KMS-11 (cell line): ENCODE measurements around the gene CCDC63.

Source experiments
- H2AFZ ChIP-seq: fragments of 200-600 bp; sonication (generic); 2 replicates; pipeline ENCODE4 v1.6.1; 2016; ENCODE audit warnings: antibody characterized with exemption, mixed run types, low read depth
- H3K27ac ChIP-seq: fragments of 200-600 bp; sonication (generic); 2 replicates; pipeline ENCODE4 v1.6.1; 2016; ENCODE audit warnings: mild to moderate bottlenecking, mixed run types
- H3K27me3 ChIP-seq: fragments of 200-600 bp; sonication (generic); 2 replicates; pipeline ENCODE4 v1.6.1; 2017; ENCODE audit warnings: mild to moderate bottlenecking, low read depth, mixed run types, moderate library complexity; ENCODE audit not compliant: insufficient read depth
- H3K36me3 ChIP-seq: fragments of 200-600 bp; sonication (generic); 2 replicates; pipeline ENCODE4 v1.6.1; 2017; ENCODE audit warnings: mild to moderate bottlenecking, mixed run types; ENCODE audit not compliant: insufficient read depth
- H3K4me1 ChIP-seq: fragments of 200-600 bp; sonication (generic); 2 replicates; pipeline ENCODE4 v1.6.1; 2016; ENCODE audit warnings: mild to moderate bottlenecking, low read depth, mixed run types; ENCODE audit not compliant: poor library complexity, severe bottlenecking
- H3K4me2 ChIP-seq: fragments of 200-600 bp; sonication (generic); 2 replicates; pipeline ENCODE4 v1.7.0; 2016; ENCODE audit warnings: mild to moderate bottlenecking, mixed run types
- H3K4me3 ChIP-seq: fragments of 200-600 bp; sonication (generic); IDR thresholded peaks from 2 replicates; pipeline ENCODE4 v1.6.1; 2017; ENCODE audit warnings: low read depth, low read length, mixed read lengths; ENCODE audit not compliant: insufficient read depth
- H3K79me2 ChIP-seq: fragments of 200-600 bp; sonication (generic); 2 replicates; pipeline ENCODE4 v1.6.1; 2016; ENCODE audit warnings: low read depth, mixed run types; ENCODE audit not compliant: insufficient read depth
- H3K9ac ChIP-seq: fragments of 200-600 bp; sonication (generic); 2 replicates; pipeline ENCODE4 v1.6.1; 2016; ENCODE audit warnings: mild to moderate bottlenecking, mixed run types
- H4K20me1 ChIP-seq: fragments of 200-600 bp; sonication (generic); 2 replicates; pipeline ENCODE4 v1.6.1; 2016; ENCODE audit warnings: mild to moderate bottlenecking, mixed run types; ENCODE audit not compliant: insufficient read depth
- CTCF ChIP-seq: fragments of 200-600 bp; sonication (generic); conservative IDR thresholded peaks from 2 replicates; pipeline ENCODE4 v1.6.1; 2017; ENCODE audit warnings: low read depth, mild to moderate bottlenecking, antibody characterized with exemption, low read length, moderate library complexity, mixed read lengths

Gene CCDC63

GRCh38 chr12:110929818-110930217, 83.0 kb downstream of the CCDC63 start:
- Histone ChIP-seq H3K79me2 (no peaks in the 10 kb centered on the region), H3K36me3 (no peaks in the 10 kb centered on the region), H2AFZ (no peak overlapping the region), H3K27ac (no peak overlapping the region), H3K27me3 (no peaks in the 10 kb centered on the region), H3K4me2 (no peak overlapping the region), H3K4me3 (no peak overlapping the region), H4K20me1 (no peaks in the 10 kb centered on the region), H3K4me1 (no peaks in the 10 kb centered on the region), H3K9ac (no peak overlapping the region)
- no peak for TF ChIP-seq CTCF

GRCh38 chr12:110930348-110931314, 83.8 kb downstream of the CCDC63 start:
- no peak overlapping the region for H3K9ac ChIP-seq
- H3K36me3 ChIP-seq: no peaks in the 10 kb centered on the region
- no peak for TF ChIP-seq CTCF
- no peak overlapping the region for H3K27ac ChIP-seq
- H3K4me3 ChIP-seq: no peak overlapping the region
- H3K4me1 ChIP-seq: no peaks in the 10 kb centered on the region
- no peak overlapping the region for H3K4me2 ChIP-seq
- no peak overlapping the region for H2AFZ ChIP-seq
- no peaks in the 10 kb centered on the region for H4K20me1 ChIP-seq
- no peaks in the 10 kb centered on the region for H3K27me3 ChIP-seq
- no peaks in the 10 kb centered on the region for H3K79me2 ChIP-seq

GRCh38 chr12:110931315-110931728, 84.5 kb downstream of the CCDC63 start:
- TF ChIP-seq CTCF: no peak
- Histone ChIP-seq H4K20me1 (no peaks in the 10 kb centered on the region), H3K4me1 (no peaks in the 10 kb centered on the region), H3K79me2 (no peaks in the 10 kb centered on the region), H3K9ac (no peak overlapping the region), H3K27me3 (no peaks in the 10 kb centered on the region), H3K27ac (no peak overlapping the region), H3K36me3 (no peaks in the 10 kb centered on the region), H3K4me3 (no peak overlapping the region), H3K4me2 (no peak overlapping the region), H2AFZ (no peak overlapping the region)

GRCh38 chr12:110932046-110932445, 85.3 kb downstream of the CCDC63 start:
- no peak overlapping the region for H3K4me3 ChIP-seq
- no peak overlapping the region for H3K27ac ChIP-seq
- no peak overlapping the region for H3K4me2 ChIP-seq
- H2AFZ ChIP-seq: no peak overlapping the region
- no peaks in the 10 kb centered on the region for H4K20me1 ChIP-seq
- H3K36me3 ChIP-seq: no peaks in the 10 kb centered on the region
- H3K9ac ChIP-seq: no peak overlapping the region
- no peaks in the 10 kb centered on the region for H3K79me2 ChIP-seq
- H3K4me1 ChIP-seq: no peaks in the 10 kb centered on the region
- H3K27me3 ChIP-seq: no peaks in the 10 kb centered on the region
- TF ChIP-seq CTCF: 0 out of 2 replicates have a peak, but pooled peaks have one; percentile 15
